Measurements from ENCODE around the gene POMGNT1.

DNA sequence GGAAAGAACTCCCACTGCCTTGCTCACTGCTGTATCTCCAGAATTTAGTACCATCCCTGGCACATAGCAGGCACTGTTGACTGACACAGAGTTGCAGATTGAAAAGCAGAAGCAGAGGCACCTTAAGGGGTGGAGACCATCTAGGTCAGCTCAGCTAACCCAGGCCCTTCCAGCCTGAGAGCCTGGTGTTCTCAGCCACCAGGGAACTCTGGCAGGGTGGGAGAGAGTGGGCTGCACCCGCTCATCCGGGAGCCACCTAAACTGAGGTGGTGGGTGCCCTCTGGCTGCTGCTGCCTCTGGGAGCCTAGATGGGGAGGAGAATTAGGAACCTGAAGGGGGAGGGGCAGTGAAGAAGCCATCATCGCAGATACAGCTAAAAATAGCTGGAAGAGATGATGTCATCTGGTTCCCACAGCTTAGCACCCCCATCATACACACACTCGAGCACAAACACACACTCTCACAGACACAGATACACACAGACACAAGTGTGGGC, 24.8 kb downstream of the POMGNT1 start:
- no peak for TF ChIP-seq CTCF (IDR thresholded peaks at IDR 0.05)
- TF ChIP-seq POLR2A (IDR thresholded peaks at IDR 0.05), result no peak
